ENCODE results near the gene AHRR.
"Not testable (repeated sequence)": the region's sequence is repeated elsewhere in the genome, so short reads cannot be mapped to it uniquely, and the experiment has no call there.

The AHRR gene

GRCh38 chr5:464446-464842 lies 142.9 kb downstream of the AHRR start:
- no peak for DNase-seq

- DNase-seq, result no peak
These were observed 143.5 kb downstream of the AHRR start for GRCh38 chr5:464843-465590.

DNA sequence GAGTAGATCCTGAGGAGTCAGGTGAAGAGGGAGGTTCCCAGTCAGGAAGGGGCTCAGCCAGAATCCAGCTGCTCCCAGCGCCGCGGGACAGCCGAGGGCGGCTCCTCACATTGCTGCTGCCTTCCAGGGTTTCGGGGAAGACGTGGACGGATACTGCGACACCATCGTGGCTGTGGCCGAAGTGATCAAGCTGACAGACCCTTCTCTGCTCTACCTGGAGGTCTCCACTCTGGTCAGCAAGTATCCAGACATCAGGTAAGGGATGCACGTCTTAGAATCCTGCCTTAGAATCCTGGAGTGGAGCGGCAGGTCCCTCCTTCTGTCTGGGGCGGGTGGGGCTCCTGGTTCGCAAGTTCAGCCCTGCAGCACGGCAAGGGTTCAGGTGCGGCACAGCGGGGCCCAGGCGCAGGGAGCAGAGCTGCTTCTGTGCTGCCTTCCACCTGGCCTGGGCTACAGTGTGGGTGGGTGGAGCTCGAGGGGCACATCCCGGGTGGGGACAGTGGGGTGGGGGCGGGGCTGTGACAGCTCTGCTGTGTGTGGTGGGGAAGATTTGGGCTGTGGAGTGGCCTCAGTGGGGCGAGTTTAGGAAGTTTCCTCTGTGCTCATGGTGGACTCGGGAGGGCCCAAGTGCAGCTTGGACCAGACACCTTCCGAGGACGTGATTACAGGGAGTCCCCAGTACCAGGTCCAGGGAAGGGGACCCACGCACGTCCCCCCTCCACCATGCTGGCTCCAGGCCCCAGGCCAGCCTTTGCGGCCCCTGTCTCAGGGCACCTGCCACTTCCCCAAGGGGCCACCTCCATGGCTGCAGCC lies 144.3 kb downstream of the AHRR start:
- no peak for DNase-seq

- DNase-seq, result no peak
These were observed 145.3 kb downstream of the AHRR start for GRCh38 chr5:466661-467310.

DNA sequence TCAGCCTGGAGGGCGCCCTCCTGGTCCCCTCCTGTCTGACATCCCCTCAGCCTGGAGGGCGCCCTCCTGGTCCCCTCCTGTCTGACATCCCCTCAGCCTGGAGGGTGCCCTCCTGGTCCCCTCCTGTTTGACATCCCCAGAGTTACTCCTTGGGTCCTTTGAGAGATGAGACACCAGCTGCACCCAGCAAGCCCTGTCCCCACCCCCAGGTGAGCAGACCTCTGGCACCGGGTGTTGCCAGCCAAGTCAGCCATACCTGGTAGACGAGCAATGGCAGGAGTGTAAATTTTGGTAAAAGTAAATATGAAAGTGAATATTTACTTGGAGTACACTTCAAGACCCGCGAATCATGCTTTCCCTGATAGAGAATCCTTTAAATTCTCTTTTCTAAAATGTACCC lies 146.9 kb downstream of the AHRR start:
- no peak for DNase-seq

- no peak for DNase-seq
These were observed 148.4 kb downstream of the AHRR start for GRCh38 chr5:469752-470483.

DNA sequence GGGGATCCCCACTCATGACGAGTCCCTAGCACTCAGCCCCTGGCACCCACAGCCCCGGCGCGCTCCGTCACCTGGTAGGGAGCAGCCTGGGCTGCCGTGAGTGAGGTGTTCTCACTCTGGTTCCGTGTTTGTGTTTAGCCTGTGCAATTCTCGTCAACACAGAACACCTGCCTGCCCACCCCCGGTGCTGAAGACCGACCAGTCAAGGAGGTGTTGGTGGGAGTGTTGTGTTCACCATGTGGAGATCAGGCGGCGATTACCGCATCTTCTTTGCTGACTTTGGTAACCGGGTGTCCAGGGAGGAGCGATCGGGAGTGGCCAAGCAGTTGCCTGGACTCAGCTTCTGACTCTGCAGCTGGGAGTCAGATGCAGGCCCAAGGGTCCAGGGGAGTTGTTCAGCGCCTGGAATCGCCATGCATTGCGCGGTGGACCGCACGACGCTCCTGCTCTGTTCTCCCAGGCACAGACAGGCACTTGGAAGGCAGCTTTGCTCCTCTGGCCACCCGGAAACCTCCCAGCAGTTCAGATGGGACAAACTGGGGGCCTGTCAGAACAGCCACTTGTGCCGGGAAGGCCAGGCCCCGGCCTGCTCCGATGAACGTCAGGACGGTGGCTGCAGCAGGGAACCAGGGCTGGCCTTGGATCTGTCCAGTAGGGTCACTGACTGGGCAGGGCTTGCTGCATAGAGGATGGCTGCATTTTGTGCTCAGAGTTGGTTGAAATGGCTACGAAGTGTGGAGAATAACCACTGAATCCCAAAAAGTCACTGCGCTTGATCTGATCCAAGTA lies 149.6 kb downstream of the AHRR start:
- DNase-seq, result no peak

DNA sequence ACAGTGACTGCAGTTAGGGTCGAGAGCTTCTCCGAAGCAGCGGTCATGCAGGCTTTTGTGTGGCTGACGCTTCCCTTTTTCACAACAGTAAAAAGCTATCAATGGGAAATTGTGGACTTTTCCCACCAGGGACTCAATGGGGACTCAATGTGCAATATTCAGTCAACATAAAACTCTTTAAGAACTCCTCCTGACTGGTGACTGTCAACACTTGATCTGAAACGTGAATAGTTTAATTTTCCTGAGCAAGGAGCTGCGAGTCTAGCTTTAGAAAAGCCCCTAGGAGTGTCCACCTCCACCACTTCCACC lies 150.2 kb downstream of the AHRR start:
- no peak for DNase-seq

DNA sequence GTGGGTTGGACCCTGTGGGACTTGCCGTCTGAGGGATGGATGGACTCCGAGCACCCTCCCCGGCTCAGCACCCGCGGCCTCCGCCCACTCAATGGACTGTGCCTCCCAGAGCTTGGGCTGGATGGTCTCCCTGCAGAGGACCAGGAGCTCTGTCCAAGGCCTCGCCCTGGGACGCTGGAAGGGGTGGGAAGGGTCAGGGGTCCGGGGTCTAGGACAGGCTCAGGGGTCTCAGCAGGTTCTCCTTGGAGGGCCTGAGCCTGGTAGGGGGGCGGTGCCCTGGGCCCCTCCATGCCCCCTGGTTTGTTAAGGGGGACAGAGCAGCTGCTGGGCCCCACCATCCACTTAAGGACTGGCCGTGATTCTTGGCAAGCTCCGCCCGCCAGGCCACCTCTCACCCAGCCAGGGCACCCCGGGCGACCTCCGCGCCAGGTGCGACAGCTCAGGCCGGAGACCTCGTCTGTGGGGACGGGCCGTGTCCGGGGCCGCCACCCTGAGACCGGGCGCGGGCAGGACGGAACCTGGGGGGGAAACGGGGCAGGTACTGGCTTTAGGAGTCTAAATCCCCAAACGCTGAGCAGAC lies 150.7 kb downstream of the AHRR start:
- no peak for DNase-seq

DNA sequence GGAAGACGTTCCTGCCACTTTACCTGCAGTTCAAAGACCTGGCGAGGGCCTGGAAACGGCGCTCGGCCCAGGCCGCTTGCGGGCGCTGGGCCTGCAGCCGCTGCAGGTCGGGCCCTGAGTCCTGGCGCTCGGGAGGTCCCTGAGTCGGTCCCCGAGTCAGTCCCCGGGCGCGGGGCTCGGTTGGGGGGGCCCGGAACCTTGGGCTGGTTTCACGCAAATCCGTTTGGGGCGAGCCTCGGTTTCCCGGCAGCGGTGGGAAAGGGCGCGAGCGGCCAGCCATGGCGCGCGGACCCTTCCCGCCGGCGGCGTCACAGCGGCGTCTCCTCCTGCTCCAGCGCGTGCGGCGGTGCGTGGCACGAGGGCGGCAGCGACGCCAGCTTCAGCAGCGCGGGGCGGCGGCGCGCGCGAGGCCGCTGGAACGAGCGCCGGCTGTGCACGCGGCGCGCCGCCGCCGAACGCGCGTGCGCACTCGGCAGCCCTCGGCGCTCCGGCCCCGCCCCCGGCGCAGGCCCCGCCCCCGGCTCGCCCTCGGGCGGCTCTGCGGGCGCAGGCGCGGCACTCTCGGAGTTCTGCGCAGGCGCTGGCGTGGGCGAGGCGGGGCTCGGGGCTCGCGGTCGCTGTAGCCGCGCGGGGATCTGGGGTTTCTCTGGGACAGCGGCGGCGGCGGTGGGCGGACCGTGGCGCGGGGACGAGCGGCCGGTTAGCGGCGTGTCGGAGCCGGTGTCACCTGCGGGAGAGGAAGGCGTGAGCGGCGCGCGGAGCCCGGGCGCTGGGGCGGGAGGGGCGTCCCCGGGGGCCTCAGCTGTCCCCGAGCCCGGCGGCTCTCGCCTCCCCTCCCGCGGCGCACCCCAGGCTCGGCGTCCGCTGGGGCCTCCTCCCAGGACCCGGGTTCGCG lies 151.4 kb downstream of the AHRR start:
- DNase-seq, result peak; percentile 83

DNA sequence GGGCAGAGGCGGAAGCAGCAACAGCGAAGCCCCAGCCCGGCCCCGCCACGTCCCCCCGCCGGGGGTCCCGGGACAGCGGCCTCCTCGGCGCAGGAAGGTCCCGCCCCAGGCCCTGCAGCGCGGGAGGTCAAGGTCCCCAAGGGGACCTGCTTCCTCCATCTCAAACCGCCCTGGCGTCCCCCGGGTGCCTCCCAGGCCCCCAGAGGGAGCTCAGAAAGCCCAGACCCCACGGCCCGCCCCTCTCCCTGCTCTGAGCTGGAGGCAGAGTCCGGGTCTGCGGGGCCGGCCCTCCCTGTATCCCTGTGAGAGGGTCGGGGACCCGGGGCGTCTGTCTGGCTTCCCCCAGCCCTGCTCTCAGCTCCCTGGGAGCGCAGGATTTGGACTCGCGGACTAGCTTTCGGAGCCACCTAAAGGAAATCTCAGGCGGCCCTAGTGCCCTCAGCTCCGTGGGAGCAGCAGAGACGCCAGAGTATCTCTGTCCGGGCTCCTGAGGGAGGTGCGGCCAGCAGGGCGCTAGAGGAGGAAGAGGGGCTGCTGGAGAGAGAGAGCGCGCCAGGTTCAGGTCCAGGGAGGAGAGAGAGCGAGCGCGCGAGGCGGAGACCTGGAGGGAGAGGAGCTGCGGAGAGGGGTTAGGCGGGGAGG lies 152.2 kb downstream of the AHRR start:
- no peak for DNase-seq

DNA sequence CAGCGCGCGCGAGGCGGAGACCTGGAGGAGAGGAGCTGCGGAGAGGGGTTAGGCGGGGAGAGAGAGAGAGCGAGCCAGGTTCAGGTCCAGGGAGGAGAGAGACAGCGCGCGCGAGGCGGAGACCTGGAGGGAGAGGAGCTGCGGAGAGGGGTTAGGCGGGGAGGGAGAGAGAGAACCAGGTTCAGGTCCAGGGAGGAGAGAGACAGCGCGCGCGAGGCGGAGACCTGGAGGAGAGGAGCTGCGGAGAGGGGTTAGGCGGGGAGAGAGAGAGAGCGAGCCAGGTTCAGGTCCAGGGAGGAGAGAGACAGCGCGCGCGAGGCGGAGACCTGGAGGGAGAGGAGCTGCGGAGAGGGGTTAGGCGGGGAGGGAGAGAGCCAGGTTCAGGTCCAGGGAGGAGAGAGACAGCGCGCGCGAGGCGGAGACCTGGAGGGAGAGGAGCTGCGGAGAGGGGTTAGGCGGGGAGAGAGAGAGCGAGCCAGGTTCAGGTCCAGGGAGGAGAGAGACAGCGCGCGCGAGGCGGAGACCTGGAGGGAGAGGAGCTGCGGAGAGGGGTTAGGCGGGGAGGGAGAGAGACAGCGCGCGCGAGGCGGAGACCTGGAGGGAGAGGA lies 152.8 kb downstream of the AHRR start:
- DNase-seq, result not testable (repeated sequence)

DNA sequence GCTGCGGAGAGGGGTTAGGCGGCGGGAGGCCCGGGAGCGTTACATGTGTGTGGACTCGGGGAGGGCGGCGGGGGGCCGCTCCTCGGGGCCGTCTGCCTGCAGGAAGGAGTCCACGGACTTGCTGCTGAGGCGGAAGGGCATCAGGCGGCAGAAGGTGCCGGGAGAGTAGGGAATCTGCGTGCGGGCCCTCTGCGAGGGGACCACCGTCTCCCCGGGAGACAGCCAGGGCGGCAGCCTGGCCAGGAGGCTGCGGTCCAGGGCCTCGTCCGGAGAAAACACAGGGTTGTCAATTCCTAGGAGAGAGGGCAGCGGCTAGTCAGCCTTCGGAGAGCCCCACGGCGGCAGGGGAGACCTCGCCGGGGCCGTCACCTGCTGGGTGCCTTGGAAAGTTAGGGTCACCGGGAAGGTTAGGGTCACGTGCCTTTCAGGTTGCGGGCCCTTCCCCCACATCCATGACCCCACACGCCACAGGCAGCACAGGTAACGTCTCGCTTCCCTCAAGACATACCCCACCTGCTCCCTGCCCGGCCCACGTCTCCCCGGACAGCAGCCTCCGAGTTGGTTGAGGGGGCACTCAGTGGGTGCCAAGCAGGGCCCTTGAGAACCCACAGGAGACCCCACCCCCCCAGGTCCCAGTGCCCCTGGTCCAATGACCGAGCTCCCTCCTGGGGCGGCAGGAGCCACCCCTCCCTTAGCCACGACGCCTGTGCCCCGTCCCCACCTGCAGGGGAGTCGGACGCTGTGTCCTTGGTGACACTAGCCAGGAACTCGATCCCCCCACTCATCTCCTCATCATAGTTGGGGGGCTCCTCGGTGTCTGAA lies 153.5 kb downstream of the AHRR start:
- no peak for DNase-seq

GRCh38 chr5:475704-476101 lies 154.2 kb downstream of the AHRR start:
- no peak for DNase-seq

DNA sequence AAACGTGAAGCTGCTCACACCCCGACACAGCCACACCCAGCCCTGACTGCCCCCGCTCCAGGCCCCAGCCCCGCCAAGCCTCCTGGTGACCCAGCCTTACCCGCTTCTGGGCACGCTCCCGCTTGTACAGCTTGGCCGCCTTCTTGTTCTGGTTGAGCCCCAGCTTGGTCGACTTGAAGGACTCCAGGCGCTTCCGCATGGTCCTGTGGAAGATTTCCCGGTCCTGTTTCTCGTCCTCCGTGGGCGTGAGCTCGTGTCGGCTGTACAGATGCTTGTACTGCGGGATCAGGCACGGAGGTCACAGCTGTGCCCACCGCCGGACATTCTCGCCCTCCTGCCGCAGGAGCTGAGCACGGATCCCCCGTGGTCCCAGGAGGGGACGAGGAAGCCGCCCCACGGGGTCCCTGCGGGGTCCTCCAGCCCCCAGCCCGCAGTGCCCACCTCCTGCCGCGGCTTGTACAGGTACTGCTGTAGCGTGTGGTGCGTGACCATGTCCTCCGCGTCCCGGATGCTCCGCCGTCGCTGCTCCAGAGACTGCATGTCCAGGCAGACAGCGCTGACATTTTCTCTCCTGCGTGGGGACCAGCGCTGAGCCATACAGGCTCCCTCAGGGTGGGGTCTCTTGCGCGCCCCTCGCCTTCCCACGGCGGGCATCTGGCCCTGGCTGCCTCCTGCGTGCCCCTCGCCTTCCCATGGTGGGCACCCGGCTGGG lies 154.7 kb downstream of the AHRR start:
- DNase-seq, result no peak

DNA sequence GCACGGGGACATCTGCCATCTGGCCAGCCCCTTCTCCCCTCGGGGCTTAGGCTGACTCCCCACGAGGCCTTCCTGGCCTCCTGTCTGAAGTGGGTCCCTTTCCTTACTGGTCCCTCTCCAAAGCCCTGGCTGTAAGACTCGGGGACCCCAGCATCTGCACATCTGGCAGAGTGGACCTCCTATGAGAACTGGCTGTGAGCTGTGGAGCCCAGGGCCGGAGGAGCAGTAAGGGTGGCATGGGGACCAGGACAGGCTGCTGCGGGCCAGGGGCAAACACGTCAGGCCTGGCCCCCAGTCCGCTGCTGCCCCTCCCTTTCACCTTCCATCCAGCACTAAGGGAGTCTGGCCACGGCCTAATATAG lies 155.3 kb downstream of the AHRR start:
- no peak for DNase-seq

DNA sequence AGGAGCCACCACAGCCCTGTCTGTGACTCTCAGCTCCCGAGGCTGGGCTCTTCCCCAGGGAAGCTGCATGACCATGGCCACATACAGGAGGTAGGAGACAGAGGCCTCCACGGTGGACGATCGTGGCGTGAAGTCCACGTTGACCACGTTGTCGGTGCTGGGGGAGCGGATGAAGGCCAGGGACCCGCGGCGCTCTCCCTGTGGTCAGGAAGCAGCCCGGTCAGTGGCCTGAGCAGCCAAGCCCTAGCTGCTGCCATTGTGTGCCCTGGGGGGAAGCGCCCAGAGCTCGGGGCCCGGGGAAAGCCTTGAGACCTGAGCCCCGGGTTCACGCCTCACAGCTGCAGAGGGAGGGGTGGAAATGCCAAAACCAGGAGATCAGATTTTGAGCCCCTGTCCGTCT lies 155.7 kb downstream of the AHRR start:
- DNase-seq, result no peak

- DNase-seq, result no peak
These were observed 156.4 kb downstream of the AHRR start for GRCh38 chr5:477871-478270.

Data from stimulated activated naive CD4-positive, alpha-beta T cell treated with Interleukin-2 at 50 U/mL for 16 hours (primary cell).